B cell (primary cell): ENCODE results near the gene IMPDH2.

Source experiments
- EZH2 ChIP-seq: IDR thresholded peaks from 2 replicates; pipeline ENCODE4 v1.6.1; 2012; ENCODE audit warnings: borderline replicate concordance, low read depth, mild to moderate bottlenecking, moderate library complexity, low read length; ENCODE audit not compliant: insufficient read depth, poor library complexity, severe bottlenecking
- TF ChIP-seq, protein P1 (sequence below): fragments of 200-600 bp; IDR thresholded peaks from one replicate; pipeline ENCODE4 v1.8.0; 2022; ENCODE audit warnings: antibody characterized with exemption, mild to moderate bottlenecking

DNA sequence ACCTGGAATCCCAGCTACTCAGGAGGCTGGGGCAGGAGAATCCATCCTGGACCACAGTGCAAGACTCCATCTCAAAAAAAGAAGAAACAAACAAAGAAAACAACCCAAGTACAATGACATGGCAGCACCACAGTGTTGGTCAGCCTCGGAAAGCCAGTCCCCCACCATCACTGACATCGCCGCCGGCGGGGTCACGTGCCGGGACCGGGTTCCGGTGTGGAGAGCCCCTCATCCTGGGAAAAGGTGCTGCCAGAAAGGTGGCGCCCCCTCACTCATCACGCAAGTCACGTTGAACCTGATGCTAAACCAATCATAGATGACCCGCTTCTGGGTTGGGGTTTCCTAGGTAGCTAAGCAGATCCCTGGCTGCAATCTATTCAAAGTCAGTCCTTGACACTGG lies 46.9 kb upstream of the IMPDH2 start:
- TF ChIP-seq, protein P1, sequence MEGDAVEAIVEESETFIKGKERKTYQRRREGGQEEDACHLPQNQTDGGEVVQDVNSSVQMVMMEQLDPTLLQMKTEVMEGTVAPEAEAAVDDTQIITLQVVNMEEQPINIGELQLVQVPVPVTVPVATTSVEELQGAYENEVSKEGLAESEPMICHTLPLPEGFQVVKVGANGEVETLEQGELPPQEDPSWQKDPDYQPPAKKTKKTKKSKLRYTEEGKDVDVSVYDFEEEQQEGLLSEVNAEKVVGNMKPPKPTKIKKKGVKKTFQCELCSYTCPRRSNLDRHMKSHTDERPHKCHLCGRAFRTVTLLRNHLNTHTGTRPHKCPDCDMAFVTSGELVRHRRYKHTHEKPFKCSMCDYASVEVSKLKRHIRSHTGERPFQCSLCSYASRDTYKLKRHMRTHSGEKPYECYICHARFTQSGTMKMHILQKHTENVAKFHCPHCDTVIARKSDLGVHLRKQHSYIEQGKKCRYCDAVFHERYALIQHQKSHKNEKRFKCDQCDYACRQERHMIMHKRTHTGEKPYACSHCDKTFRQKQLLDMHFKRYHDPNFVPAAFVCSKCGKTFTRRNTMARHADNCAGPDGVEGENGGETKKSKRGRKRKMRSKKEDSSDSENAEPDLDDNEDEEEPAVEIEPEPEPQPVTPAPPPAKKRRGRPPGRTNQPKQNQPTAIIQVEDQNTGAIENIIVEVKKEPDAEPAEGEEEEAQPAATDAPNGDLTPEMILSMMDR, result no peak
- TF ChIP-seq EZH2, result no peak
